Colonic mucosa (tissue), 4 donors: ENCODE data around the gene MRPL37. TPM values are rescaled to one million over a fixed set of nuclear protein-coding genes. Genes with fewer than 3 reads are reported as not detected.

Experiments
- DNase-seq: peaks from one replicate; pipeline ENCODE4 v3.0.0-alpha.2; 2020
- H3K27ac ChIP-seq: fragments of 200-600 bp; one replicate; pipeline ENCODE4 v1.8.0; 2021
- H3K27me3 ChIP-seq: fragments of 200-600 bp; one replicate; pipeline ENCODE4 v1.8.0; 2021
- H3K36me3 ChIP-seq: fragments of 200-600 bp; one replicate; pipeline ENCODE4 v1.8.0; 2021
- H3K4me1 ChIP-seq: fragments of 200-600 bp; one replicate; pipeline ENCODE4 v1.8.0; 2021; ENCODE audit warnings: mild to moderate bottlenecking
- H3K4me3 ChIP-seq: fragments of 200-600 bp; one replicate; pipeline ENCODE4 v1.8.0; 2021
- H3K9ac ChIP-seq, 2 donors: one replicate each; pipeline ENCODE4 v1.7.0; 2013; ENCODE audit warnings: control low read depth in 2 of 2, low read depth in 2 of 2, low read length in 2 of 2
- H3K9me3 ChIP-seq: fragments of 200-600 bp; one replicate; pipeline ENCODE4 v1.8.0; 2021
- CTCF ChIP-seq: fragments of 200-600 bp; IDR thresholded peaks from one replicate; pipeline ENCODE4 v1.8.0; 2022; ENCODE audit warnings: antibody characterized with exemption, mild to moderate bottlenecking
- intact Hi-C: fragments of 100-400 bp; cut with DNase I; formaldehyde crosslinking; loops from one replicate; pipeline ENCODE4 v1.14.1; 2022
- total RNA-seq, 2 donors: library from RNA; stranded (reverse); fragmentation: NEBNext Ultra II Directional in 1 of 2; extraction: Animal tissue kit (Norgen Biotek cat#: 25700) in 1 of 2; gene quantifications; one replicate each; pipeline ENCODE4 v1.2.1, GENCODE V29; 2021
- donor health status: healthy.
- donor health status: DM: no; HTN: no; CAD: no.
- donor health status: DM: no; HTN: no; CAD: no.

Gene MRPL37
- total RNA-seq, 2 donors from 2014 or later: 76.7 to 157 TPM

DNA sequence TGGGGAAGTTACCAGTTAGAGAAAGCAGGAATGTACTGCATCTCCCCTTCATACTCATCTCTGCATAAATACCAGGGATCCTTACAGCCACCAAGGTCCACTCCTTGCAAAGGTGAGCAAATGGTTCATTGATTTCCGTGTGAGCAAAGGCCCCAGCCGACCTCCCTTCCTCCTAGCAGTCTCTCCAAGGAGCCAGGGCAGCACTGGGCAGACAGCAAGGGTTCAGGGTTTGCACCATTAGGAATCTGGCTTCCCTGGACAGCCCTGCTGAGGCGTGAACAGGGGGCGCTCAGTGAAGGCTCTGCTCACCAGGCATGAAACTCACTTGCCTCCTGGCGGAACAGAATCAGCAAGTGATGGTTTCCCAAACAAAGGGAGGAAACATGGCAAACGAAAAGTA is 65.7 kb downstream of the MRPL37 start:
- intact Hi-C loops: no loop called here
- no peak overlapping the region for H3K27ac ChIP-seq
- no peak for TF ChIP-seq CTCF
- no peaks in the 10 kb centered on the region for H3K27me3 ChIP-seq
- no peak overlapping the region for H3K4me3 ChIP-seq
- no peak for DNase-seq
- H3K4me1 ChIP-seq: no peaks in the 10 kb centered on the region
- H3K36me3 ChIP-seq: no peaks in the 10 kb centered on the region
- no peaks in the 10 kb centered on the region for H3K9me3 ChIP-seq
- no peak overlapping the region for H3K9ac ChIP-seq

GRCh38 chr1:54266195-54266594 is 66.2 kb downstream of the MRPL37 start:
- Histone ChIP-seq H3K4me3 (no peak overlapping the region), H3K36me3 (no peaks in the 10 kb centered on the region), H3K9ac (no peak overlapping the region), H3K9me3 (no peaks in the 10 kb centered on the region), H3K27ac (no peak overlapping the region), H3K4me1 (no peaks in the 10 kb centered on the region), H3K27me3 (no peaks in the 10 kb centered on the region)
- intact Hi-C loops: no loop called here
- DNase-seq: no peak
- TF ChIP-seq CTCF: no peak

DNA sequence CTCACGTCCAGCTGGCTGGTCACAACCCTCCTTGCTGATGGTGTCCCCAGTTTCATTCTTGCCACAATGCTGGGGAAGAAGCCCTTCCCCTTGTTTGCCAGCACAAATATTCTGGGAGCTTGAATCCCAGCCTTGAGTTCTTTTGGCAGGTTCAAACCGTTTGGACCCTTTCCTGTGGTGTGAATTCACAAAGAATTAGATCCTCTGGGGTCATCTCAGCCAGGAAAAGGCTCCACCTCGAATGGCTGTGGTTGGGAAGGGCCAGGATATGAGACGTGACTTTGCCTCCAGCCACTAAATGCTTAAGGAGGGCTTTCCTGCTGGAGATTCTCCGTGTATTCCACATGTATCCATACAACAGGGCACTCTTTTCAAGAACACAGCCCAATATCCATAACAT is 66.9 kb downstream of the MRPL37 start:
- intact Hi-C loops: no loop called here
- no peak for TF ChIP-seq CTCF
- no peak overlapping the region for H3K9ac ChIP-seq
- H3K4me1 ChIP-seq: no peaks in the 10 kb centered on the region
- no peak overlapping the region for H3K4me3 ChIP-seq
- DNase-seq: no peak
- H3K9me3 ChIP-seq: no peaks in the 10 kb centered on the region
- H3K27ac ChIP-seq: no peak overlapping the region
- no peaks in the 10 kb centered on the region for H3K27me3 ChIP-seq
- no peaks in the 10 kb centered on the region for H3K36me3 ChIP-seq

Other genes with a start within 250 kb of the MRPL37 start
- under 1 TPM in 1 of 2 donors, not detected in 1; 0.24 TPM for gene LDLRAD1, start 182.0 kb upstream of the MRPL37 start, total RNA-seq
- gene TMEM59, start 147.0 kb upstream of the MRPL37 start, total RNA-seq: 100 to 1,000 TPM; 470 to 887 TPM
- gene TCEANC2, start 146.6 kb upstream of the MRPL37 start, total RNA-seq: 1 to 10 TPM; 4.4 to 5.9 TPM
- under 1 TPM in 1 of 2 donors, not detected in 1; 0.10 TPM for gene CDCP2, start 47.2 kb upstream of the MRPL37 start, total RNA-seq
- gene CYB5RL, start 137 bp upstream of the MRPL37 start, total RNA-seq: 10 to 100 TPM in 1 of 2 donors, 1 to 10 TPM in 1; 3.6 to 12.1 TPM
- 10 to 100 TPM; 63.8 to 76.5 TPM for gene SSBP3, start 206.2 kb downstream of the MRPL37 start, total RNA-seq